HepG2 (cell line): Measurements from ENCODE around the gene LYSMD3. TPM values are rescaled to one million over a fixed set of nuclear protein-coding genes. Genes with fewer than 3 reads are reported as not detected.
A peak's percentile ranks its signal among the peaks of the same experiment; 100 is the strongest.

Experiments
- ARHGAP35 ChIP-seq: sonication (generic); formaldehyde crosslinking; IDR thresholded peaks from 2 replicates; pipeline ENCODE4 v1.9.0; 2022; ENCODE audit warnings: mild to moderate bottlenecking, inconsistent platforms, moderate library complexity, missing genetic modification reagents, borderline replicate concordance
- ATF1 ChIP-seq: IDR thresholded peaks from 2 replicates; pipeline ENCODE4 v1.6.1; 2016; ENCODE audit warnings: mild to moderate bottlenecking, control low read depth
- MTA3 ChIP-seq: sonication (generic); formaldehyde crosslinking; IDR thresholded peaks from 2 replicates; pipeline ENCODE4 v1.4.0; 2020; ENCODE audit warnings: missing genetic modification reagents
- MYNN ChIP-seq: sonication (generic); formaldehyde crosslinking; IDR thresholded peaks from 2 replicates; pipeline ENCODE4 v1.4.0; 2020; ENCODE audit warnings: mild to moderate bottlenecking, low read depth, missing genetic modification reagents
- NAIF1 ChIP-seq: sonication (generic); formaldehyde crosslinking; IDR thresholded peaks from 2 replicates; pipeline ENCODE4 v1.5.0; 2020; ENCODE audit warnings: mild to moderate bottlenecking, missing genetic modification reagents, borderline replicate concordance
- NONO ChIP-seq, 2 experiments: fragments of 450-650 bp in 1 of 2; sonication (generic) in 1 of 2; formaldehyde crosslinking in 1 of 2; IDR thresholded peaks in 1 of 2; conservative IDR thresholded peaks in 1 of 2; 2 replicates each; pipeline versions ENCODE4 v1.6.1 to v1.8.0; 2017 to 2022; ENCODE audit warnings: mild to moderate bottlenecking in 1 of 2, missing genetic modification reagents in 1 of 2, moderate library complexity in 1 of 2
- ONECUT2 ChIP-seq: sonication (generic); formaldehyde crosslinking; IDR thresholded peaks from 2 replicates; pipeline ENCODE4 v1.4.0; 2020; ENCODE audit warnings: missing genetic modification reagents
- PCBP2 ChIP-seq: fragments of 200-400 bp; formaldehyde crosslinking; optimal IDR thresholded peaks from 2 replicates; pipeline ENCODE3; 2018; ENCODE audit warnings: low read length, low read depth; ENCODE audit not compliant: poor library complexity, severe bottlenecking
- PREB ChIP-seq: sonication (generic); formaldehyde crosslinking; IDR thresholded peaks from 2 replicates; pipeline ENCODE4 v1.4.0; 2020; ENCODE audit warnings: missing genetic modification reagents
- SNAPC5 ChIP-seq: sonication (generic); formaldehyde crosslinking; IDR thresholded peaks from 2 replicates; pipeline ENCODE4 v1.8.1; 2023; ENCODE audit warnings: mild to moderate bottlenecking, missing genetic modification reagents, borderline replicate concordance
- TMF1 ChIP-seq: sonication (generic); formaldehyde crosslinking; IDR thresholded peaks from 2 replicates; pipeline ENCODE4 v1.8.1; 2022; ENCODE audit warnings: low read depth, missing genetic modification reagents
- ZBTB14 ChIP-seq: sonication (generic); formaldehyde crosslinking; IDR thresholded peaks from 2 replicates; pipeline ENCODE4 v1.4.0; 2020; ENCODE audit warnings: missing genetic modification reagents
- ZNF101 ChIP-seq: sonication (generic); formaldehyde crosslinking; IDR thresholded peaks from 2 replicates; pipeline ENCODE4 v1.4.0; 2020; ENCODE audit warnings: mild to moderate bottlenecking, low read depth, missing genetic modification reagents, borderline replicate concordance
- ZNF18 ChIP-seq: sonication (generic); formaldehyde crosslinking; IDR thresholded peaks from 2 replicates; pipeline ENCODE4 v1.8.0; 2022; ENCODE audit warnings: mild to moderate bottlenecking, missing genetic modification reagents; ENCODE audit not compliant: insufficient replicate concordance
- ZNF317 ChIP-seq: sonication (generic); formaldehyde crosslinking; IDR thresholded peaks from 2 replicates; pipeline ENCODE4 v1.5.0; 2020; ENCODE audit warnings: mild to moderate bottlenecking, missing genetic modification reagents
- ZNF337 ChIP-seq: sonication (generic); formaldehyde crosslinking; IDR thresholded peaks from 2 replicates; pipeline ENCODE4 v1.5.1; 2020; ENCODE audit warnings: missing genetic modification reagents, low read depth, mild to moderate bottlenecking, borderline replicate concordance
- ZNF563 ChIP-seq: sonication (generic); formaldehyde crosslinking; IDR thresholded peaks from 2 replicates; pipeline ENCODE4 v1.8.0; 2022; ENCODE audit warnings: mild to moderate bottlenecking, moderate library complexity, missing genetic modification reagents
- ZNF619 ChIP-seq: sonication (generic); formaldehyde crosslinking; IDR thresholded peaks from 2 replicates; pipeline ENCODE4 v1.4.0; 2020; ENCODE audit warnings: mild to moderate bottlenecking, missing genetic modification reagents
- ZNF691 ChIP-seq: sonication (generic); formaldehyde crosslinking; IDR thresholded peaks from 2 replicates; pipeline ENCODE4 v1.4.0; 2020; ENCODE audit warnings: missing genetic modification reagents, low read depth, mild to moderate bottlenecking, borderline replicate concordance
- ZNF772 ChIP-seq: sonication (generic); formaldehyde crosslinking; IDR thresholded peaks from 2 replicates; pipeline ENCODE4 v1.5.0; 2020; ENCODE audit warnings: mild to moderate bottlenecking, missing genetic modification reagents
- ZNF879 ChIP-seq: sonication (generic); formaldehyde crosslinking; IDR thresholded peaks from 2 replicates; pipeline ENCODE4 v1.8.1; 2023; ENCODE audit warnings: missing genetic modification reagents
- ZSCAN29 ChIP-seq: sonication (generic); formaldehyde crosslinking; conservative IDR thresholded peaks from 2 replicates; pipeline ENCODE4 v1.4.0; 2020; ENCODE audit warnings: mild to moderate bottlenecking, missing genetic modification reagents
- polyA plus RNA-seq, 8 experiments: library from polyadenylated mRNA; depleted of rRNA in 3 of 8; stranded (reverse) in 7 of 8; unstranded in 1 of 8; fragments of >200 nt; fragmentation: Illumina TruSeq in 4 of 8; extraction: Trizol in 4 of 8; gene quantifications; 2 replicates each; pipeline versions ENCODE4 v1.2.1 to v1.2.3, GENCODE V29; 2011 to 2016; ENCODE audit warnings: low read depth in 4 of 8, missing spikeins in 1 of 8, mixed read lengths in 1 of 8; ENCODE audit not compliant: insufficient read depth in 1 of 8
- total RNA-seq, 5 experiments: library from RNA; depleted of rRNA; stranded (reverse); fragments of >200 nt; fragmentation: Illumina TruSeq; extraction: Trizol; gene quantifications; 2 replicates each; pipeline ENCODE4 v1.2.3, GENCODE V29; 2016; ENCODE audit warnings: low read depth in 1 of 5

The LYSMD3 gene
- total and polyA plus RNA-seq, 2 of the 13 experiments (the other 11 are each of a cell fraction or from before 2014, with no cell fraction given) = 9.1 to 13.8 TPM

GRCh38 chr5:90473396-90474234 is 55.8 kb downstream of the LYSMD3 start (continued):
- peak; percentile 28; the same call in 1 of the 2 replicates for TF ChIP-seq ZNF879 (CRISPR knock-in tag)
- TF ChIP-seq ARHGAP35 (CRISPR knock-in tag) = peak; percentile 72; the same call in 1 of the 2 replicates
- TF ChIP-seq ZBTB14 = peak; percentile 79
- TF ChIP-seq PCBP2 = no peak
- 0 out of 2 replicates have a peak, but pooled peaks have one; percentile 21 for TF ChIP-seq ZNF691
- TF ChIP-seq ATF1 = no peak
- no peak for TF ChIP-seq NONO (IDR thresholded peaks at IDR 0.05)
- 0 out of 2 replicates have a peak, but pooled peaks have one; percentile 11 for TF ChIP-seq NONO (CRISPR knock-in tag; conservative IDR thresholded peaks at IDR 0.05)
- no peak for TF ChIP-seq ZNF101 (CRISPR knock-in tag)
- TF ChIP-seq ZSCAN29 = 0 out of 2 replicates have a peak, but pooled peaks have one; percentile 14
- TF ChIP-seq TMF1 (CRISPR knock-in tag) = peak; percentile 47; the same call in 1 of the 2 replicates
- peak; percentile 76 for TF ChIP-seq ONECUT2
- peak; percentile 88 for TF ChIP-seq ZNF18 (CRISPR knock-in tag)
- 0 out of 2 replicates have a peak, but pooled peaks have one; percentile 29 for TF ChIP-seq ZNF772 (CRISPR knock-in tag)
- 0 out of 2 replicates have a peak, but pooled peaks have one; percentile 36 for TF ChIP-seq SNAPC5 (CRISPR knock-in tag)
- no peak for TF ChIP-seq MTA3 (CRISPR knock-in tag)
- 0 out of 2 replicates have a peak, but pooled peaks have one; percentile 31 for TF ChIP-seq MYNN (CRISPR knock-in tag)
- TF ChIP-seq ZNF563 (CRISPR knock-in tag) = peak; percentile 50; the same call in 1 of the 2 replicates
- no peak for TF ChIP-seq ZNF317 (CRISPR knock-in tag)
- TF ChIP-seq NAIF1 = 0 out of 2 replicates have a peak, but pooled peaks have one; percentile 6
- TF ChIP-seq ZNF337 (CRISPR knock-in tag) = no peak
- 0 out of 2 replicates have a peak, but pooled peaks have one; percentile 20 for TF ChIP-seq ZNF619
- no peak for TF ChIP-seq PREB (CRISPR knock-in tag)
